HuH-7 (cell line): ENCODE data around the gene PANX1.

Experiments used
- DNase-seq: peaks from one replicate; pipeline ENCODE4 v3.0.0; 2011; ENCODE audit warnings: low spot score

Gene PANX1

GRCh38 chr11:94185416-94186084 is 56.9 kb downstream of the PANX1 start:
- no peak for DNase-seq

- DNase-seq, result no peak
Observed at GRCh38 chr11:94186342-94187203, 57.9 kb downstream of the PANX1 start.

- DNase-seq, result no peak
Observed at GRCh38 chr11:94193288-94193687, 64.6 kb downstream of the PANX1 start.

- no peak for DNase-seq
Observed at GRCh38 chr11:94194712-94195111, 66.1 kb downstream of the PANX1 start.

GRCh38 chr11:94196363-94196762 is 67.7 kb downstream of the PANX1 start:
- no peak for DNase-seq

GRCh38 chr11:94198718-94199117 is 70.1 kb downstream of the PANX1 start:
- no peak for DNase-seq

- no peak for DNase-seq
Observed at GRCh38 chr11:94199136-94200130, 70.8 kb downstream of the PANX1 start.

- peak; percentile 13 for DNase-seq
Observed at GRCh38 chr11:94201004-94201465, 72.4 kb downstream of the PANX1 start.

GRCh38 chr11:94203070-94203469 is 74.4 kb downstream of the PANX1 start:
- DNase-seq, result no peak

- DNase-seq, result no peak
Observed at GRCh38 chr11:94211261-94211830, 82.7 kb downstream of the PANX1 start.

- no peak for DNase-seq
Observed at GRCh38 chr11:94212898-94213297, 84.3 kb downstream of the PANX1 start.

- no peak for DNase-seq
Observed at GRCh38 chr11:94217705-94218104, 89.1 kb downstream of the PANX1 start.

- DNase-seq, result no peak
Observed at GRCh38 chr11:94218372-94218771, 89.7 kb downstream of the PANX1 start.

GRCh38 chr11:94219771-94220170 is 91.1 kb downstream of the PANX1 start:
- DNase-seq, result no peak

- DNase-seq, result no peak
Observed at GRCh38 chr11:94224078-94224477, 95.4 kb downstream of the PANX1 start.
